Medulla oblongata (tissue), 1 donor: Measurements from ENCODE around the gene ZRANB2.

Experiments used
- DNase-seq: peaks from one replicate; pipeline ENCODE4 v3.0.0-alpha.2; 2015; ENCODE audit errors: extremely low spot score

ZRANB2 gene

DNA sequence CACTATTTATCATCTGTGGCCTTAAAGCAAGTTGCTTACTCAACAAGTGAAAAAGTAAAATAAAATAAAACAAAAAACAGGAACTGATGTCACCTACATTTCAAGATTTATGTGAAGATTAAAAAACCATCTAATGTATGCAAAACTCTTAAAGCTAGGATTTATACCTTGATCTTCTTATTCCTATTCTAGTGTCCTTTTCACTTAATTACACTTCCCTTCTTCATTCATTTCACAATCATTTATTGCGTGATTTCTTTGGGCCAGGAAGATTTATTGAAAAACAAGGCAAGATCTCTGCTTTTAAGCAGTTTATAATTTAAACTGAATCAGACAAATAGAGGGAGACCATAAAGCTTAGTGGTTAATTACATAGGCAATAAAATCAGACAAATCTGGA lies 51.9 kb downstream of the ZRANB2 start:
- DNase-seq: no peak

- DNase-seq: no peak
Observed at GRCh38 chr1:71027991-71028390, 52.8 kb downstream of the ZRANB2 start.

DNA sequence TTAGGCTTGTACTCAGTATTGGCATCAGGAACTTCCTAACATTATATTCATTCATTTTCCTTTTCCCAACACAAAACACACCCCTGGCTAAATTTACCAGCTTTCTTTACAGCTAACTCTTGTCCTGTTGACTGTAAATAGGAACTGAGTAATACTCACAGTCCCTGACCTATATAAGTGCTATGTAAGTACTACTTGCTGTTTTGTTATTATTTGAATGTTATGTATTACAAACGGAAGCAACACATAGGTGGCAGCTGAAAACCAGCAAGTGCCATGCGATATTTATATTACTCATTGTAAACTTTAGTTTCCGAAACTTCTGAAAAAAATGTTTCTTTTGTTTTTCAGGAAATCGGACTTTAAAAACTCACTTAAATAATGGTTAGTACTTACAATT lies 54.7 kb downstream of the ZRANB2 start:
- DNase-seq: no peak

DNA sequence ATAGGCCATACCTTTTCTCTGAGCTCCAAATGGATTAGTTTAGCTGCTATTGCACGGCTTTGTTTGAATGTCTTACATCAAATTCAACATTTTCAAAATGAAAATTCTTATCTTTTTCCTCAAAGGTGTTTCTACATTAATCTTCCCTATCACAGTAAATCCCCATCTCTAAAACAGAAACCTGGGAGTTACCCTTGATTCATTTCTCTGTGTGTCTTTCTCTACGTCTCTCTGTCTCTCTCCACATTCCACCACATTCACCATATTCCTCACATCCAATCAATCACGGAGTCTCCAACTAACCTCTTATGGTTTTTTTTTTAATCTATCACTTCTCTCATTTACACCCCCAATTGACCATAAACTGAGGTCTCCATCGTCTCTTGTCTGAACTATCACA lies 57.3 kb downstream of the ZRANB2 start:
- DNase-seq: no peak

DNA sequence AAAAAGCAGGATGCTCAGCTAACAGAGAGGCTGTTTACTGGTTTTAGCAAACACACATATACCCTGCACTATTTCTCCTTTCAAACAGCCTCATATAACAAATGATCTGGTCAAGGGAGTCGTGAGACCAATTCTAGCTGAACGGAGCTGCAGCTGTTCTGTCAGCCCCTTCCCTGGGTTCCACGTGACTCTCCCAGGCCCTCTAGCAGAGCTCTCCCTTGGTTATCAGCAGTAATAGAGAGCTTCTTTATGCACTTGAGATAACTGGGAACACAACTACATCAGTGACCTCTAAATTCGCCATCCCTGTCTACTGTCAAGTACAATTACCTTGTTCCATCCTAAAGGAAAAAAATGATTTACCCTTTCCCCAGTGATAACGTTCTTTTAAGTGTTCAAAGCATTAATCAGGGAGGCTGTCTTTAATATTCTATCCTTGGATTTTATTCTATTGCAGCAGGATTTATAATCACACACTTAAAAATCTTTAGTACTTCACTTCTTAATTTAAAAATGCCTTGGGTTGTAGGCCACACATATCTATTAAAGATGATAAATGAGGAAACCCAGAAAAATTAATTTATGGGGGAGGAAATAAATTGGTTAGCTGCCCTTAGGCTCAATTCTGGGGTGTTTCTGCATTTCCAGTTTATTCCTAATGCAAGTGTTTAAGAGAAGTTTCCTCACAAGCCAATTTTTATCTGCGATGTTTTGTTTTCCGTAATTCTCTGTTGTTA lies 61.4 kb downstream of the ZRANB2 start:
- peak; percentile 36 for DNase-seq

DNA sequence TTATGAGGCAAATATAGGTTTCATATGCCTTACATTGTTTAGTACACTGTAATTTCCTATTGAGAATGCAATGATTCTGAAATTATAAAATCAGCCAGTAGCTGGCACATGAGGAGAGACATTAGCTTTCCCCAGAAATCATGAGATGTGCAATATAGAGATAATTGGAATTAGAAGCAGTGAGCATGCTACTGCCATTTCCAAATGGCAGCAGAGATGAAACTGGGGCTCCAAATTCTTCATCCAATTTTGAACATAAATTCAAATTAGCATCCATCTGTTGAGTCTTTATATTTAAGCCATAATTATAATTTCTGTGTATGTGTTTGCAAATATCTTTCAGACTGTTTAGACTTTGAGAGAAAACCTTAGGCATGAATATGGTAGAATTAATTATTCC lies 62.0 kb downstream of the ZRANB2 start:
- no peak for DNase-seq

DNA sequence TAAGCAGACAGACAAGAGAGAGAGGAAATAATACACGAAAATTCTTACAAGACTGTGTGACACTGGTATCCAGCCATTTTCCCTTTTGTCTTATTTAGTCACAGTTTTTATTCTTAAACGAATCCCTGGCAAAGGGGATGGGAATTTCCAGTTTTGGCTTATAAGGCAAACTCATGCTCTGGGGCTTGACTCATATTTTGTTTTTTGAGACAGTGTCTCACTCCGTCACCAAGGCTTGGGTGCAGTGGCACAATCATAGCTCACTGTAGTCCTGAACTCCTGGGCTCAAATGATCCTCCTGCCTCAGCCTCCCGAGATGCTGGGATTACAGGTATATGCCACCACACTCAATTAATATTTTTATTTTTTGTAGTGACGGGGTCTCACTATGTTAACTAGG lies 65.1 kb downstream of the ZRANB2 start:
- DNase-seq: no peak

- DNase-seq: no peak
Observed at GRCh38 chr1:71014178-71014579, 66.7 kb downstream of the ZRANB2 start.
